ENCODE results near the gene MCCC2. TPM values are rescaled to one million over a fixed set of nuclear protein-coding genes. Genes with fewer than 3 reads are reported as not detected.
"Not testable (repeated sequence)": the region's sequence is repeated elsewhere in the genome, so short reads cannot be mapped to it uniquely, and the experiment has no call there.

The MCCC2 gene
- 10 to 100 TPM; 42.4 to 48.4 TPM for total RNA-seq
- 30.6 TPM for polyA plus RNA-seq (2013, experiment 1 of 2)
- polyA plus RNA-seq (2013, experiment 2 of 2) = 29.2 TPM
- long read RNA-seq, experiment 1, partial matches to known transcripts = 4 of 21 reads
- long read RNA-seq, experiment 1, other reads (novel, unspliced or antisense) = 17 of 21 reads
- long read RNA-seq, experiment 2, transcript MCCC2-201 (17 exons, 3,665 nt) = major isoform, 41 of 69 reads
- long read RNA-seq, experiment 2, partial matches to known transcripts = 8 of 69 reads
- long read RNA-seq, experiment 2, other reads (novel, unspliced or antisense) = 20 of 69 reads
- long read RNA-seq, experiment 3, transcript MCCC2-205 (11 exons, 1,214 nt) = minor isoform, 5 of 137 reads
- long read RNA-seq, experiment 3, transcript MCCC2-201 (17 exons, 3,665 nt) = major isoform, 70 of 137 reads
- long read RNA-seq, experiment 3, partial matches to known transcripts = 2 of 137 reads
- long read RNA-seq, experiment 3, other reads (novel, unspliced or antisense) = 60 of 137 reads
- long read RNA-seq, experiment 4, partial matches to known transcripts = 6 of 15 reads
- long read RNA-seq, experiment 4, other reads (novel, unspliced or antisense) = 6 of 15 reads

- H3K4me3 ChIP-seq (ENCODE audit: low read length) = peak within 1 kb of the TSS; percentile 89
- H3K4me3 Mint-ChIP-seq = peak within 1 kb of the TSS; percentile 72
- WGBS, 2 experiments (ENCODE audit: insufficient coverage in 1 of 2, insufficient read length in 1 of 2) = 4 to 19% methylated on average over 29 to 56 of the region's 56 CpGs
- peak; percentile 97 for DNase-seq
- H3K27ac Mint-ChIP-seq = peak within 1 kb of the TSS; percentile 92
- H3K9me3 Mint-ChIP-seq = peaks cover 4% of the 10 kb centered on the region
- peaks cover 14% of the 10 kb centered on the region for H3K4me1 Mint-ChIP-seq
- H3K36me3 Mint-ChIP-seq (ENCODE audit: low read depth) = no peaks in the 10 kb centered on the region
- peak within 1 kb of the TSS; percentile 59 for H3K27ac ChIP-seq (ENCODE audit: low read depth, low read length)
- H3K27me3 Mint-ChIP-seq (ENCODE audit: insufficient read depth) = no peaks in the 10 kb centered on the region
- H3K27me3 ChIP-seq (ENCODE audit: control insufficient read depth, insufficient read depth, low read length, poor library complexity, severe bottlenecking) = no peaks in the 10 kb centered on the region
- H3K9me3 ChIP-seq (ENCODE audit: control insufficient read depth, low read length) = no peaks in the 10 kb centered on the region
- no peak for TF ChIP-seq CTCF (conservative IDR thresholded peaks at IDR 0.05)
- H3K4me1 ChIP-seq (ENCODE audit: control insufficient read depth, insufficient read depth, low read length) = peaks cover 2% of the 10 kb centered on the region
- H3K36me3 ChIP-seq (ENCODE audit: control insufficient read depth, insufficient read depth, low read length) = no peaks in the 10 kb centered on the region
- H3K9ac ChIP-seq (ENCODE audit: extremely low read depth, low read length, poor library complexity, severe bottlenecking) = peak within 1 kb of the TSS; percentile 66
Observed at GRCh38 chr5:71586941-71587765, at the start of gene MCCC2. TSS of gene MCCC2 (plus strand) at chr5:71587340. CDS start at chr5:71587426, 86 bp downstream.

- peak; percentile 64 for DNase-seq
- H3K4me1 ChIP-seq (ENCODE audit: control insufficient read depth, insufficient read depth, low read length) = no peaks in the 10 kb centered on the region
- Mint-ChIP-seq H3K27ac (peak overlapping the region; percentile 33), H3K4me1 (peaks cover 13% of the 10 kb centered on the region), H3K4me3 (no peak overlapping the region), H3K9me3 (no peaks in the 10 kb centered on the region), H3K36me3 (ENCODE audit: low read depth) (peaks cover 57% of the 10 kb centered on the region), H3K27me3 (ENCODE audit: insufficient read depth) (no peaks in the 10 kb centered on the region)
- 88 to 94% methylated on average over 2 to 3 of the region's 3 CpGs for WGBS, 2 experiments (ENCODE audit: insufficient coverage in 1 of 2, insufficient read length in 1 of 2)
- no peaks in the 10 kb centered on the region for H3K9me3 ChIP-seq (ENCODE audit: control insufficient read depth, low read length)
- H3K4me3 ChIP-seq (ENCODE audit: low read length) = no peak overlapping the region
- no peaks in the 10 kb centered on the region for H3K27me3 ChIP-seq (ENCODE audit: control insufficient read depth, insufficient read depth, low read length, poor library complexity, severe bottlenecking)
- peaks cover 70% of the 10 kb centered on the region for H3K36me3 ChIP-seq (ENCODE audit: control insufficient read depth, insufficient read depth, low read length)
- no peak overlapping the region for H3K9ac ChIP-seq (ENCODE audit: extremely low read depth, low read length, poor library complexity, severe bottlenecking)
- H3K27ac ChIP-seq (ENCODE audit: low read depth, low read length) = no peak overlapping the region
- TF ChIP-seq CTCF (conservative IDR thresholded peaks at IDR 0.05) = no peak
Observed at GRCh38 chr5:71537687-71538086, 49.5 kb upstream of the MCCC2 start.

- not testable (repeated sequence) for H3K4me3 Mint-ChIP-seq; H3K27me3 Mint-ChIP-seq (ENCODE audit: insufficient read depth); H3K27ac ChIP-seq (ENCODE audit: low read depth, low read length); H3K4me3 ChIP-seq (ENCODE audit: low read length); H3K27me3 ChIP-seq (ENCODE audit: control insufficient read depth, insufficient read depth, low read length, poor library complexity, severe bottlenecking); H3K9ac ChIP-seq (ENCODE audit: extremely low read depth, low read length, poor library complexity, severe bottlenecking); H3K4me1 Mint-ChIP-seq; DNase-seq; H3K27ac Mint-ChIP-seq; H3K4me1 ChIP-seq (ENCODE audit: control insufficient read depth, insufficient read depth, low read length)
- Histone ChIP-seq H3K9me3 (ENCODE audit: control insufficient read depth, low read length) (peaks cover 17% of the 10 kb centered on the region), H3K36me3 (ENCODE audit: control insufficient read depth, insufficient read depth, low read length) (peaks cover 79% of the 10 kb centered on the region)
- H3K36me3 Mint-ChIP-seq (ENCODE audit: low read depth) = peaks cover 87% of the 10 kb centered on the region
- WGBS, 2 experiments (ENCODE audit: insufficient coverage in 1 of 2, insufficient read length in 1 of 2) = 94 to 100% methylated on average over 1 to 5 of the region's 7 CpGs
- peaks cover 13% of the 10 kb centered on the region for H3K9me3 Mint-ChIP-seq
Observed at GRCh38 chr5:71550885-71551284, 36.3 kb upstream of the MCCC2 start.

GRCh38 chr5:71551582-71551981 lies 35.6 kb upstream of the MCCC2 start:
- Mint-ChIP-seq H3K9me3 (peaks cover 13% of the 10 kb centered on the region), H3K36me3 (ENCODE audit: low read depth) (peaks cover 85% of the 10 kb centered on the region)
- not testable (repeated sequence) for H3K27ac Mint-ChIP-seq; H3K4me3 Mint-ChIP-seq; H3K4me1 ChIP-seq (ENCODE audit: control insufficient read depth, insufficient read depth, low read length); H3K27me3 ChIP-seq (ENCODE audit: control insufficient read depth, insufficient read depth, low read length, poor library complexity, severe bottlenecking); H3K9ac ChIP-seq (ENCODE audit: extremely low read depth, low read length, poor library complexity, severe bottlenecking); H3K27me3 Mint-ChIP-seq (ENCODE audit: insufficient read depth); H3K27ac ChIP-seq (ENCODE audit: low read depth, low read length); H3K4me3 ChIP-seq (ENCODE audit: low read length); DNase-seq; H3K4me1 Mint-ChIP-seq
- WGBS, 2 experiments (ENCODE audit: insufficient coverage in 1 of 2, insufficient read length in 1 of 2) = 96% methylated on average over 19 of the region's 27 CpGs; no CpG with 5 or more reads in 1 of the 2 experiments
- peaks cover 79% of the 10 kb centered on the region for H3K36me3 ChIP-seq (ENCODE audit: control insufficient read depth, insufficient read depth, low read length)
- peaks cover 17% of the 10 kb centered on the region for H3K9me3 ChIP-seq (ENCODE audit: control insufficient read depth, low read length)

GRCh38 chr5:71552026-71552749 lies 35.0 kb upstream of the MCCC2 start:
- peaks cover 84% of the 10 kb centered on the region for H3K36me3 Mint-ChIP-seq (ENCODE audit: low read depth)
- not testable (repeated sequence) for H3K27ac ChIP-seq (ENCODE audit: low read depth, low read length); H3K9ac ChIP-seq (ENCODE audit: extremely low read depth, low read length, poor library complexity, severe bottlenecking); H3K27me3 ChIP-seq (ENCODE audit: control insufficient read depth, insufficient read depth, low read length, poor library complexity, severe bottlenecking); H3K4me3 ChIP-seq (ENCODE audit: low read length); DNase-seq; H3K4me3 Mint-ChIP-seq; H3K4me1 ChIP-seq (ENCODE audit: control insufficient read depth, insufficient read depth, low read length); H3K27me3 Mint-ChIP-seq (ENCODE audit: insufficient read depth); H3K27ac Mint-ChIP-seq; H3K4me1 Mint-ChIP-seq
- 91 to 95% methylated on average over 6 to 49 of the region's 53 CpGs for WGBS, 2 experiments (ENCODE audit: insufficient coverage in 1 of 2, insufficient read length in 1 of 2)
- Histone ChIP-seq H3K9me3 (ENCODE audit: control insufficient read depth, low read length) (peaks cover 17% of the 10 kb centered on the region), H3K36me3 (ENCODE audit: control insufficient read depth, insufficient read depth, low read length) (peaks cover 78% of the 10 kb centered on the region)
- peaks cover 13% of the 10 kb centered on the region for H3K9me3 Mint-ChIP-seq

Measured in endodermal cell (in vitro differentiated cells).